Fibroblast of peridontal ligament (primary cell): ENCODE data around the gene MGLL.
A peak's percentile ranks its signal among the peaks of the same experiment; 100 is the strongest.
"Not testable (repeated sequence)": the region's sequence is repeated elsewhere in the genome, so short reads cannot be mapped to it uniquely, and the experiment has no call there.

Experiments used
- DNase-seq: peaks from one replicate; pipeline ENCODE4 v3.0.0-alpha.2; 2010; ENCODE audit errors: extremely low read depth

Gene MGLL

GRCh38 chr3:127709320-127710060, 112.8 kb downstream of the MGLL start:
- DNase-seq, result peak; percentile 38

- no peak for DNase-seq
Measured at GRCh38 chr3:127708837-127709236, 113.5 kb downstream of the MGLL start.

- DNase-seq, result no peak
Measured at GRCh38 chr3:127707851-127708411, 114.4 kb downstream of the MGLL start.

GRCh38 chr3:127706785-127707351, 115.4 kb downstream of the MGLL start:
- no peak for DNase-seq

- no peak for DNase-seq
Measured at GRCh38 chr3:127706312-127706711, 116.0 kb downstream of the MGLL start.

- DNase-seq, result not testable (repeated sequence)
Measured at GRCh38 chr3:127704840-127705239, 117.5 kb downstream of the MGLL start.

GRCh38 chr3:127702151-127702578, 120.2 kb downstream of the MGLL start:
- DNase-seq, result peak; percentile 66

GRCh38 chr3:127701280-127701911, 120.9 kb downstream of the MGLL start:
- no peak for DNase-seq

- DNase-seq, result no peak
Measured at GRCh38 chr3:127700406-127700805, 121.9 kb downstream of the MGLL start.

GRCh38 chr3:127699416-127700300, 122.7 kb downstream of the MGLL start:
- no peak for DNase-seq

GRCh38 chr3:127698691-127699415, 123.5 kb downstream of the MGLL start:
- DNase-seq, result peak; percentile 63

GRCh38 chr3:127698286-127698685, 124.0 kb downstream of the MGLL start:
- DNase-seq, result no peak

- peak; percentile 91 for DNase-seq
Measured at GRCh38 chr3:127697551-127698240, 124.6 kb downstream of the MGLL start.

GRCh38 chr3:127694467-127695215, 127.7 kb downstream of the MGLL start:
- no peak for DNase-seq

- no peak for DNase-seq
Measured at GRCh38 chr3:127693336-127693843, 128.9 kb downstream of the MGLL start.

- no peak for DNase-seq
Measured at GRCh38 chr3:127692501-127693335, 129.6 kb downstream of the MGLL start.

GRCh38 chr3:127691974-127692373, 130.3 kb downstream of the MGLL start:
- no peak for DNase-seq

- no peak for DNase-seq
Measured at GRCh38 chr3:127691489-127691888, 130.8 kb downstream of the MGLL start.
